HEK293 (cell line): ENCODE data around the gene BICRAL.

Experiments used
- BCL11A ChIP-seq: fragments of 450-650 bp; formaldehyde crosslinking; IDR thresholded peaks from 2 replicates; pipeline ENCODE4 v1.5.1; 2016; ENCODE audit warnings: low read depth, missing biosample characterization, missing genetic modification characterization
- BCL6B ChIP-seq: fragments of 450-650 bp; formaldehyde crosslinking; IDR thresholded peaks from 2 replicates; pipeline ENCODE4 v1.5.1; 2017; ENCODE audit warnings: missing biosample characterization, missing genetic modification characterization
- KLF16 ChIP-seq: fragments of 450-650 bp; formaldehyde crosslinking; IDR thresholded peaks from 2 replicates; pipeline ENCODE4 v1.5.1; 2017; ENCODE audit warnings: missing biosample characterization, missing genetic modification characterization
- KLF17 ChIP-seq: fragments of 450-650 bp; formaldehyde crosslinking; IDR thresholded peaks from 2 replicates; pipeline ENCODE4 v1.5.1; 2016; ENCODE audit warnings: missing biosample characterization, missing genetic modification characterization
- REPIN1 ChIP-seq: fragments of 450-650 bp; formaldehyde crosslinking; IDR thresholded peaks from 2 replicates; pipeline ENCODE4 v1.5.1; 2017; ENCODE audit warnings: missing biosample characterization, missing genetic modification characterization, low read depth
- SCRT2 ChIP-seq: fragments of 450-650 bp; formaldehyde crosslinking; IDR thresholded peaks from 2 replicates; pipeline ENCODE4 v1.5.1; 2016; ENCODE audit warnings: missing biosample characterization, missing genetic modification characterization
- SP2 ChIP-seq: fragments of 450-650 bp; formaldehyde crosslinking; IDR thresholded peaks from 2 replicates; pipeline ENCODE4 v1.5.1; 2016; ENCODE audit warnings: missing biosample characterization, missing genetic modification characterization
- SP7 ChIP-seq: fragments of 450-650 bp; formaldehyde crosslinking; IDR thresholded peaks from 2 replicates; pipeline ENCODE4 v1.5.1; 2016; ENCODE audit warnings: missing biosample characterization, missing genetic modification characterization
- ZBTB7A ChIP-seq: fragments of 450-650 bp; formaldehyde crosslinking; IDR thresholded peaks from 2 replicates; pipeline ENCODE4 v1.5.1; 2016; ENCODE audit warnings: low read depth, missing biosample characterization, missing genetic modification characterization
- ZFP41 ChIP-seq: fragments of 450-650 bp; formaldehyde crosslinking; IDR thresholded peaks from 2 replicates; pipeline ENCODE4 v1.5.1; 2016; ENCODE audit warnings: missing biosample characterization, missing genetic modification characterization, borderline replicate concordance
- ZNF138 ChIP-seq: fragments of 450-650 bp; formaldehyde crosslinking; IDR thresholded peaks from 2 replicates; pipeline ENCODE4 v1.5.1; 2016; ENCODE audit warnings: missing biosample characterization, missing genetic modification characterization, borderline replicate concordance
- ZNF214 ChIP-seq: fragments of 450-650 bp; formaldehyde crosslinking; IDR thresholded peaks from 2 replicates; pipeline ENCODE4 v1.5.1; 2017; ENCODE audit warnings: missing biosample characterization, mild to moderate bottlenecking, missing genetic modification characterization, borderline replicate concordance
- ZNF239 ChIP-seq: fragments of 450-650 bp; formaldehyde crosslinking; IDR thresholded peaks from 2 replicates; pipeline ENCODE4 v1.5.1; 2016; ENCODE audit warnings: missing biosample characterization, missing genetic modification characterization
- ZNF398 ChIP-seq: fragments of 450-650 bp; formaldehyde crosslinking; IDR thresholded peaks from 2 replicates; pipeline ENCODE4 v1.5.1; 2017; ENCODE audit warnings: missing biosample characterization, missing genetic modification characterization
- ZNF426 ChIP-seq: fragments of 450-650 bp; formaldehyde crosslinking; IDR thresholded peaks from 2 replicates; pipeline ENCODE4 v1.5.1; 2017; ENCODE audit warnings: missing biosample characterization, missing genetic modification characterization, mild to moderate bottlenecking, inconsistent platforms, moderate library complexity
- ZNF514 ChIP-seq: fragments of 450-650 bp; formaldehyde crosslinking; IDR thresholded peaks from 2 replicates; pipeline ENCODE4 v1.5.1; 2016; ENCODE audit warnings: missing biosample characterization, missing genetic modification characterization
- ZNF521 ChIP-seq: fragments of 450-650 bp; formaldehyde crosslinking; IDR thresholded peaks from 2 replicates; pipeline ENCODE4 v1.5.1; 2017; ENCODE audit warnings: missing biosample characterization, mild to moderate bottlenecking, missing genetic modification characterization
- ZNF561 ChIP-seq: fragments of 450-650 bp; IDR thresholded peaks from 2 replicates; pipeline ENCODE4 v1.5.1; 2018; ENCODE audit warnings: missing biosample characterization, missing genetic modification characterization, borderline replicate concordance
- ZNF596 ChIP-seq: fragments of 450-650 bp; IDR thresholded peaks from 2 replicates; pipeline ENCODE4 v1.5.0; 2018; ENCODE audit warnings: missing biosample characterization, mild to moderate bottlenecking, missing genetic modification characterization, moderate library complexity
- ZNF624 ChIP-seq: fragments of 450-650 bp; formaldehyde crosslinking; IDR thresholded peaks from 2 replicates; pipeline ENCODE4 v1.5.1; 2017; ENCODE audit warnings: missing biosample characterization, missing genetic modification characterization
- ZNF654 ChIP-seq: fragments of 450-650 bp; formaldehyde crosslinking; IDR thresholded peaks from 2 replicates; pipeline ENCODE4 v1.5.1; 2016; ENCODE audit warnings: low read depth, missing biosample characterization, missing genetic modification characterization
- ZNF777 ChIP-seq: fragments of 450-650 bp; formaldehyde crosslinking; IDR thresholded peaks from 2 replicates; pipeline ENCODE4 v1.5.1; 2017; ENCODE audit warnings: missing biosample characterization, missing genetic modification characterization, borderline replicate concordance
- ZNF791 ChIP-seq: fragments of 450-650 bp; formaldehyde crosslinking; IDR thresholded peaks from 2 replicates; pipeline ENCODE4 v1.5.1; 2016; ENCODE audit warnings: missing biosample characterization, missing genetic modification characterization
- ZSCAN23 ChIP-seq: fragments of 450-650 bp; formaldehyde crosslinking; IDR thresholded peaks from 2 replicates; pipeline ENCODE4 v1.5.1; 2016; ENCODE audit warnings: missing biosample characterization, missing genetic modification characterization
- ZSCAN4 ChIP-seq: fragments of 450-650 bp; formaldehyde crosslinking; IDR thresholded peaks from 2 replicates; pipeline ENCODE4 v1.5.1; 2017; ENCODE audit warnings: missing biosample characterization, missing genetic modification characterization
- ZXDB ChIP-seq: fragments of 450-650 bp; formaldehyde crosslinking; IDR thresholded peaks from 2 replicates; pipeline ENCODE4 v1.5.1; 2016; ENCODE audit warnings: missing biosample characterization, missing genetic modification characterization
- TF ChIP-seq, protein P1 (sequence below): fragments of 450-650 bp; formaldehyde crosslinking; IDR thresholded peaks from 2 replicates; pipeline ENCODE4 v1.5.1; 2017; ENCODE audit warnings: missing biosample characterization, missing genetic modification characterization
- TF ChIP-seq, protein P2 (sequence below): fragments of 450-650 bp; formaldehyde crosslinking; IDR thresholded peaks from 2 replicates; pipeline ENCODE4 v1.5.1; 2016; ENCODE audit warnings: missing biosample characterization, missing genetic modification characterization, borderline replicate concordance
- TF ChIP-seq, protein P3 (sequence below): fragments of 450-650 bp; formaldehyde crosslinking; IDR thresholded peaks from 2 replicates; pipeline ENCODE4 v1.5.1; 2016; ENCODE audit warnings: missing biosample characterization, missing genetic modification characterization

Gene BICRAL

GRCh38 chr6:42782689-42783176 lies 881 bp downstream of the BICRAL start (continued):
- TF ChIP-seq ZNF214 (tag by site-specific recombination) (no peak), BCL11A (no peak), ZSCAN4 (tag by site-specific recombination) (no peak), ZNF521 (tag by site-specific recombination) (no peak), ZNF624 (tag by site-specific recombination) (no peak), KLF16 (tag by site-specific recombination) (peak; percentile 83), ZNF561 (no peak), ZSCAN23 (tag by site-specific recombination) (no peak), ZNF791 (tag by site-specific recombination) (no peak), BCL6B (tag by site-specific recombination) (no peak), SCRT2 (no peak), SP7 (peak; percentile 59), ZNF398 (tag by site-specific recombination) (peak; percentile 98), ZNF239 (tag by site-specific recombination) (no peak), ZBTB7A (no peak), ZNF596 (peak; percentile 82), ZNF426 (no peak), ZNF654 (tag by site-specific recombination) (no peak), ZXDB (tag by site-specific recombination) (peak; percentile 37), REPIN1 (tag by site-specific recombination) (no peak), SP2 (tag by site-specific recombination) (peak; percentile 49), ZNF514 (no peak), ZNF777 (tag by site-specific recombination) (no peak), KLF17 (tag by site-specific recombination) (peak; percentile 80), ZFP41 (tag by site-specific recombination) (no peak), ZNF138 (tag by site-specific recombination) (no peak)
- TF ChIP-seq, protein P1, sequence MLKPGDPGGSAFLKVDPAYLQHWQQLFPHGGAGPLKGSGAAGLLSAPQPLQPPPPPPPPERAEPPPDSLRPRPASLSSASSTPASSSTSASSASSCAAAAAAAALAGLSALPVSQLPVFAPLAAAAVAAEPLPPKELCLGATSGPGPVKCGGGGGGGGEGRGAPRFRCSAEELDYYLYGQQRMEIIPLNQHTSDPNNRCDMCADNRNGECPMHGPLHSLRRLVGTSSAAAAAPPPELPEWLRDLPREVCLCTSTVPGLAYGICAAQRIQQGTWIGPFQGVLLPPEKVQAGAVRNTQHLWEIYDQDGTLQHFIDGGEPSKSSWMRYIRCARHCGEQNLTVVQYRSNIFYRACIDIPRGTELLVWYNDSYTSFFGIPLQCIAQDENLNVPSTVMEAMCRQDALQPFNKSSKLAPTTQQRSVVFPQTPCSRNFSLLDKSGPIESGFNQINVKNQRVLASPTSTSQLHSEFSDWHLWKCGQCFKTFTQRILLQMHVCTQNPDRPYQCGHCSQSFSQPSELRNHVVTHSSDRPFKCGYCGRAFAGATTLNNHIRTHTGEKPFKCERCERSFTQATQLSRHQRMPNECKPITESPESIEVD (tag by site-specific recombination) = peak; percentile 78
- TF ChIP-seq, protein P2, sequence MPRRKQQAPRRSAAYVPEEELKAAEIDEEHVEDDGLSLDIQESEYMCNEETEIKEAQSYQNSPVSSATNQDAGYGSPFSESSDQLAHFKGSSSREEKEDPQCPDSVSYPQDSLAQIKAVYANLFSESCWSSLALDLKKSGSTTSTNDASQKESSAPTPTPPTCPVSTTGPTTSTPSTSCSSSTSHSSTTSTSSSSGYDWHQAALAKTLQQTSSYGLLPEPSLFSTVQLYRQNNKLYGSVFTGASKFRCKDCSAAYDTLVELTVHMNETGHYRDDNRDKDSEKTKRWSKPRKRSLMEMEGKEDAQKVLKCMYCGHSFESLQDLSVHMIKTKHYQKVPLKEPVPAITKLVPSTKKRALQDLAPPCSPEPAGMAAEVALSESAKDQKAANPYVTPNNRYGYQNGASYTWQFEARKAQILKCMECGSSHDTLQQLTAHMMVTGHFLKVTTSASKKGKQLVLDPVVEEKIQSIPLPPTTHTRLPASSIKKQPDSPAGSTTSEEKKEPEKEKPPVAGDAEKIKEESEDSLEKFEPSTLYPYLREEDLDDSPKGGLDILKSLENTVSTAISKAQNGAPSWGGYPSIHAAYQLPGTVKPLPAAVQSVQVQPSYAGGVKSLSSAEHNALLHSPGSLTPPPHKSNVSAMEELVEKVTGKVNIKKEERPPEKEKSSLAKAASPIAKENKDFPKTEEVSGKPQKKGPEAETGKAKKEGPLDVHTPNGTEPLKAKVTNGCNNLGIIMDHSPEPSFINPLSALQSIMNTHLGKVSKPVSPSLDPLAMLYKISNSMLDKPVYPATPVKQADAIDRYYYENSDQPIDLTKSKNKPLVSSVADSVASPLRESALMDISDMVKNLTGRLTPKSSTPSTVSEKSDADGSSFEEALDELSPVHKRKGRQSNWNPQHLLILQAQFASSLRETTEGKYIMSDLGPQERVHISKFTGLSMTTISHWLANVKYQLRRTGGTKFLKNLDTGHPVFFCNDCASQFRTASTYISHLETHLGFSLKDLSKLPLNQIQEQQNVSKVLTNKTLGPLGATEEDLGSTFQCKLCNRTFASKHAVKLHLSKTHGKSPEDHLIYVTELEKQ (tag by site-specific recombination) = peak; percentile 51; the same call in 1 of the 2 replicates
- TF ChIP-seq, protein P3, sequence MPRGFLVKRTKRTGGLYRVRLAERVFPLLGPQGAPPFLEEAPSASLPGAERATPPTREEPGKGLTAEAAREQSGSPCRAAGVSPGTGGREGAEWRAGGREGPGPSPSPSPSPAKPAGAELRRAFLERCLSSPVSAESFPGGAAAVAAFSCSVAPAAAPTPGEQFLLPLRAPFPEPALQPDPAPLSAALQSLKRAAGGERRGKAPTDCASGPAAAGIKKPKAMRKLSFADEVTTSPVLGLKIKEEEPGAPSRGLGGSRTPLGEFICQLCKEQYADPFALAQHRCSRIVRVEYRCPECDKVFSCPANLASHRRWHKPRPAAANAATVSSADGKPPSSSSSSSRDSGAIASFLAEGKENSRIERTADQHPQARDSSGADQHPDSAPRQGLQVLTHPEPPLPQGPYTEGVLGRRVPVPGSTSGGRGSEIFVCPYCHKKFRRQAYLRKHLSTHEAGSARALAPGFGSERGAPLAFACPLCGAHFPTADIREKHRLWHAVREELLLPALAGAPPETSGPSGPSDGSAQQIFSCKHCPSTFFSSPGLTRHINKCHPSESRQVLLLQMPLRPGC (tag by site-specific recombination) = no peak
